ENCODE results near the gene LSAMP. TPM values are rescaled to one million over a fixed set of nuclear protein-coding genes. Genes with fewer than 3 reads are reported as not detected.

LSAMP gene
- total RNA-seq, 1 experiment from 2014 or later = not detected

DNA sequence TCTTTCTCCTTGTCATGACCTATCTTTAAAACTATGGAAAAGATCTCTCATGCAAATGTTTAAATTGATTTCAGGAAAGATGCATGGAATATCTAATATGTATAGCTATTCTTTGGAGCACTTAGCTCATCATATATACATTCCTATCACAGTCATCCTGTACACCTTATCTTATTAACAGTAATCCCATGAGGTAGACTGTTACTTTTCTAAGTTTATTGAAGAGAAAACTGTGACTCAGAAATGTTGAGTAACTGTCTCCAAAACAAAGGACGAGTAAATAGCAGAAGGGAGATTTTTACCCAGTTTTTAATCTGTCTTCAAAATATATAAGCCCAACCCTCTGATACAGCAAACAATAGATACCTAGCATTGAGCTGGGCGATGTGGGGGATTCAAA lies 513.7 kb downstream of the LSAMP start:
- Histone ChIP-seq H2AFZ (no peak overlapping the region), H3K9me3 (ENCODE audit: insufficient read depth, low read depth) (no peaks in the 10 kb centered on the region), H3K4me3 (no peak overlapping the region), H3K9me2 (ENCODE audit: insufficient read depth) (no peaks in the 10 kb centered on the region), H3K79me2 (ENCODE audit: low read depth) (no peaks in the 10 kb centered on the region), H3K4me2 (no peak overlapping the region), H3K36me3 (ENCODE audit: low read depth) (no peaks in the 10 kb centered on the region), H3F3A (ENCODE audit: insufficient read depth, low read depth) (no peaks in the 10 kb centered on the region), H3K27me3 (ENCODE audit: insufficient read depth, low read depth) (no peaks in the 10 kb centered on the region), H3K27ac (no peak overlapping the region), H4K20me1 (ENCODE audit: insufficient read depth) (no peaks in the 10 kb centered on the region), H3K4me1 (replicated peaks; ENCODE audit: insufficient read depth) (no peaks in the 10 kb centered on the region)
- no peak for TF ChIP-seq EZH2 (IDR thresholded peaks at IDR 0.05; ENCODE audit: low read depth)
- TF ChIP-seq, protein P1, sequence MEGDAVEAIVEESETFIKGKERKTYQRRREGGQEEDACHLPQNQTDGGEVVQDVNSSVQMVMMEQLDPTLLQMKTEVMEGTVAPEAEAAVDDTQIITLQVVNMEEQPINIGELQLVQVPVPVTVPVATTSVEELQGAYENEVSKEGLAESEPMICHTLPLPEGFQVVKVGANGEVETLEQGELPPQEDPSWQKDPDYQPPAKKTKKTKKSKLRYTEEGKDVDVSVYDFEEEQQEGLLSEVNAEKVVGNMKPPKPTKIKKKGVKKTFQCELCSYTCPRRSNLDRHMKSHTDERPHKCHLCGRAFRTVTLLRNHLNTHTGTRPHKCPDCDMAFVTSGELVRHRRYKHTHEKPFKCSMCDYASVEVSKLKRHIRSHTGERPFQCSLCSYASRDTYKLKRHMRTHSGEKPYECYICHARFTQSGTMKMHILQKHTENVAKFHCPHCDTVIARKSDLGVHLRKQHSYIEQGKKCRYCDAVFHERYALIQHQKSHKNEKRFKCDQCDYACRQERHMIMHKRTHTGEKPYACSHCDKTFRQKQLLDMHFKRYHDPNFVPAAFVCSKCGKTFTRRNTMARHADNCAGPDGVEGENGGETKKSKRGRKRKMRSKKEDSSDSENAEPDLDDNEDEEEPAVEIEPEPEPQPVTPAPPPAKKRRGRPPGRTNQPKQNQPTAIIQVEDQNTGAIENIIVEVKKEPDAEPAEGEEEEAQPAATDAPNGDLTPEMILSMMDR (conservative IDR thresholded peaks at IDR 0.05) = no peak
- POLR2A ChIA-PET (ENCODE audit: unreplicated experiment) = no interaction called here
- CTCF ChIA-PET = no interaction called here
- no TSS peak for BruUV-seq (replicated peaks)
- DNase-seq = no peak
- intact Hi-C loops (cut with micrococcal nuclease; ENCODE audit: unreplicated experiment) = no loop called here

DNA sequence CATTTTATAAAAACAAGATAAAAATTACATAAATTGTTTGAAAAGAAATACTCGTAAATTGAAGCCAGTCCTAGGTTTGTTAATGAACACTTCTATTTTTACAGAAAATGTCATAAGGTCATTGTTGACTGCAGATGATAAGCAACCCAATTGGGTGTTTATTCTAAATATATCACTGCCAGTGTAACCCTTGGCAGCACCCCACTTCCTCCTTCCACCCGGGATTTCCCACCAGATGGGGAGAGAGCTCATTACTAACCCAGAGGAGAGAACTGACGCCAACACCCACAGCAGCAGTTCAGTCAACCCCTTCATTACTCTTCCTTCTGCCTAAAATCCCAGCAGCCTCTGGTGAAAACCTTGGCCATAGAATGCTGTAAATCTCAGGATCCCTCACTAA lies 514.4 kb downstream of the LSAMP start:
- DNase-seq = no peak
- no peaks in the 10 kb centered on the region for H3K9me2 ChIP-seq (ENCODE audit: insufficient read depth)
- intact Hi-C loops (cut with micrococcal nuclease; ENCODE audit: unreplicated experiment) = no loop called here
- H3K4me1 ChIP-seq (replicated peaks; ENCODE audit: insufficient read depth) = no peaks in the 10 kb centered on the region
- no peak overlapping the region for H3K27ac ChIP-seq
- POLR2A ChIA-PET (ENCODE audit: unreplicated experiment) = no interaction called here
- no peak overlapping the region for H2AFZ ChIP-seq
- CTCF ChIA-PET = no interaction called here
- no peaks in the 10 kb centered on the region for H3K36me3 ChIP-seq (ENCODE audit: low read depth)
- no peaks in the 10 kb centered on the region for H3K9me3 ChIP-seq (ENCODE audit: insufficient read depth, low read depth)
- H3K4me3 ChIP-seq = no peak overlapping the region
- no peaks in the 10 kb centered on the region for H4K20me1 ChIP-seq (ENCODE audit: insufficient read depth)
- H3F3A ChIP-seq (ENCODE audit: insufficient read depth, low read depth) = no peaks in the 10 kb centered on the region
- H3K79me2 ChIP-seq (ENCODE audit: low read depth) = no peaks in the 10 kb centered on the region
- no peaks in the 10 kb centered on the region for H3K27me3 ChIP-seq (ENCODE audit: insufficient read depth, low read depth)
- BruUV-seq (replicated peaks) = no TSS peak
- TF ChIP-seq, protein P1 (conservative IDR thresholded peaks at IDR 0.05) = no peak
- no peak for TF ChIP-seq EZH2 (IDR thresholded peaks at IDR 0.05; ENCODE audit: low read depth)
- no peak overlapping the region for H3K4me2 ChIP-seq

DNA sequence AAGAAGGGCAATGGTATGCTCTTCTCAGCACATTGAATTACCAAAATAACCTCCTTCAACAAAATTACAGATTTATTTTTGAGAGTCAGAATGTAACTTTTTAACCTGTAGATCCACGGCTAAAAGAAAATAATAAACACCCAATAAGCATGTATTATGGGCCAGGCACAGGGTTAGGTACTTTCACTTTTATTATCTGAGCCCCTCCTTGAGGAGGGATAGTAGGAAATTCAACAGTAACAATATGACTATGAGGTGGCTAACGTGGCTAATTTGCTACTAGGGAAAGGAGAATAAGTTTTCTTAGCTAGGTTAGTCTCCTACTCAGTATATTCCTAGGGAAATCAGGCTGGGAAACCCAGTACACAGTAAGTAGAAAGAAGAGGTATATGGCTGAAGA lies 515.1 kb downstream of the LSAMP start:
- no peaks in the 10 kb centered on the region for H3K36me3 ChIP-seq (ENCODE audit: low read depth)
- intact Hi-C loops (cut with micrococcal nuclease; ENCODE audit: unreplicated experiment) = no loop called here
- H3K27ac ChIP-seq = no peak overlapping the region
- no peak overlapping the region for H3K4me3 ChIP-seq
- H2AFZ ChIP-seq = no peak overlapping the region
- H3K9me3 ChIP-seq (ENCODE audit: insufficient read depth, low read depth) = no peaks in the 10 kb centered on the region
- TF ChIP-seq, protein P1 (conservative IDR thresholded peaks at IDR 0.05) = no peak
- no peak for TF ChIP-seq EZH2 (IDR thresholded peaks at IDR 0.05; ENCODE audit: low read depth)
- no peaks in the 10 kb centered on the region for H3F3A ChIP-seq (ENCODE audit: insufficient read depth, low read depth)
- CTCF ChIA-PET = no interaction called here
- H4K20me1 ChIP-seq (ENCODE audit: insufficient read depth) = no peaks in the 10 kb centered on the region
- no peaks in the 10 kb centered on the region for H3K27me3 ChIP-seq (ENCODE audit: insufficient read depth, low read depth)
- no peaks in the 10 kb centered on the region for H3K9me2 ChIP-seq (ENCODE audit: insufficient read depth)
- no peaks in the 10 kb centered on the region for H3K4me1 ChIP-seq (replicated peaks; ENCODE audit: insufficient read depth)
- H3K4me2 ChIP-seq = no peak overlapping the region
- H3K79me2 ChIP-seq (ENCODE audit: low read depth) = no peaks in the 10 kb centered on the region
- no peak for DNase-seq
- POLR2A ChIA-PET (ENCODE audit: unreplicated experiment) = no interaction called here
- no TSS peak for BruUV-seq (replicated peaks)

All from PC-9 (cell line).